HS-27A (cell line): ENCODE data around the gene ITPKB.
"Not testable (repeated sequence)": the region's sequence is repeated elsewhere in the genome, so short reads cannot be mapped to it uniquely, and the experiment has no call there.

Source experiments
- DNase-seq: peaks from one replicate; pipeline ENCODE4 v3.0.0-alpha.2; 2012; ENCODE audit warnings: low read depth, missing footprints

The ITPKB gene

GRCh38 chr1:226622012-226622411 lies 117.1 kb downstream of the ITPKB start:
- DNase-seq = no peak

- no peak for DNase-seq
Observed at GRCh38 chr1:226619031-226619430, 120.1 kb downstream of the ITPKB start.

DNA sequence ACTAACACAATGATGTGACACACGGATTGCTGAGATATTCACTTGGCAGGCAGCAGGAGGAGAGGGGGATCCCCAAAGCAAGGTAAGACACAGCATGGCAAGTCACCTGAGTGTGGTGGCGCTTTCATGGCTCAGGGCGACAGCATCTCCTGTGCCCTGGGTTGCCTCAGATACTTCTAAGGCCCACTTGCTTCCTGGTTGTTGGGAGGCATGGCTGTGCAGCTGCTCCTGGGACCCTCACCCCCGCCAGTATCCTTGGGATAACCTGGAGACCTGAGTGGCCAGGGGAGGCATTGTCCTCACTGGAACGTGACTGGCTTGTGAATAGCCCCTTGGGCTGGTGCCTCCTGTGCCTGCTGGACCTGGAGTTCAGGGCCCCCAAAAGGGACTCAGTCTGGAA lies 120.7 kb downstream of the ITPKB start:
- DNase-seq = no peak

GRCh38 chr1:226617719-226618118 lies 121.4 kb downstream of the ITPKB start:
- not testable (repeated sequence) for DNase-seq

DNA sequence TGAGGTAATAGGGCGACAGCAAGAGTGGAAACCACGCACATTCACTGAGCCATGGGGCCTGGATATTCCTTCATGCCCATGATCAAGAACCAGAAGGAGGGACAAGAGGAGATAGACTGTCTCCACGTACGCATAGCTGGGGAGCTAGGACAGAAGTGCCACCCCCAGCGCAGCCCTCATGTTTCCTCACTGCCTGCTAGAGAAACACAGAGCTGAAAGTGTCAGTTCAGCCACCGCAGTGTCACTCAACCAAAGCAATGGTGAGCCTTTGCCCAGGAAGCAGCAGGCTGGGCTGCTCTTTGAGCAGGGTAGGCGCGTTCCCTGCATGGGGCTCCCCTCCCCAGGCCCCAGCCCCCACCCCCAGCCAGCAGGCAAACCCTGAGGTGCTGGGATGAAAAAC lies 122.0 kb downstream of the ITPKB start:
- no peak for DNase-seq

DNA sequence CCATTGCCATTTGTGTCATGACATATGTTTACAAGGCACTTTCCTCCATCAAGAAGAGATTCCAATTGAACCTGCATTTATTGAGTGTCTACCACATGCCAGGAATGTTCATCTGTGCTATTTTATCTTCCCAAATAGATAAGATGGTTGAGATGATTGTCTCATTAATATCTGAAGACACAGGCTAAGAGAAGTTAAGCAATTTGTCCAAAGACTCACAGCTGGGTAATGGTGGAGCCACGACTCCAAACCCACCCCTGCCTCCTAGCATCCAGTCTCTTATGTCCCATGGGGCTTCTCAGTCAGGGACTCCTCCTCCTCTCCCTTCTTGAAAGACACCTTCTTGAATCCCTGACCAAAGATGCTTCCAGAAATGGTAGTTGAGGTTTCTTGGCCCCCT lies 122.4 kb downstream of the ITPKB start:
- DNase-seq = no peak

DNA sequence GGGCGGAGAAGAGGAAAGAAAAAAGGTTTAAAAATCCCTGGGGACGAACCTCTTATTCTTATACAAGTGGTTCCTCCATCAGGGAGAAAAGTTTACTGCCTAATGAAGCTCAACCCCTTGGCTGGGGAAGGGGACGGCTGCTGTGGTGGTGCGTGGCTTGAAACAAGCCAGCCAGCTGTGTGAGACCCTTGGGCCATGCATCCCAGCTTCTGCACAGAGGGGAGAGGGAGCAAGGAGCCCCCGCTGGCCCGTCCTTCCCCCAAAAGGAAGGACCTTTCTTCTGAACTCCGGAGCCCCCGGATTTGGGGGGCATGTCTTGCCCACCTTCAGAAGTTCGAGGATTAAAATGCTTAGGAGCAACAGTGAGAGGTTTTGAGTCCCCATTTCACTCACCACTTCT lies 123.2 kb downstream of the ITPKB start:
- no peak for DNase-seq

DNA sequence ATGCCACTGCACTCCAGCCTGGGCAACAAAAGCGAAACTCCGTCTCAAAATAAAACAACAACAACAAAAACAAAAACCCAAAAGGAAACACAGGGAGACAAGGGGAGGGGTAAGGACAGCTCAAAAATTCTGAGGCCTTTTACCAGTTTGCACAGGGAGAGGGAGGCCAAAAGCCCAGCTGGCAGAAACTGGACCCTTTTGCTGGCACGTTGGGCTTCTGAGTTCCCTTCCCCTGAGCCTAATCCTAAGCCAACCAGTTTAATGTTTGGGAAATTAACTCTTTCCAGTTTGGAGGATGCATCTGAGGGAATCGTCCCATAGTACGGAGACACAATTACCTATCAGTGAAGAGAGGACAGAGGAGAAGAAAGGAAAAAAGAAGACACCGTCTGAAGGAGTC lies 127.1 kb downstream of the ITPKB start:
- DNase-seq = not testable (repeated sequence)

GRCh38 chr1:226611301-226611700 lies 127.8 kb downstream of the ITPKB start:
- DNase-seq = no peak

- no peak for DNase-seq
Observed at GRCh38 chr1:226610671-226611070, 128.4 kb downstream of the ITPKB start.

DNA sequence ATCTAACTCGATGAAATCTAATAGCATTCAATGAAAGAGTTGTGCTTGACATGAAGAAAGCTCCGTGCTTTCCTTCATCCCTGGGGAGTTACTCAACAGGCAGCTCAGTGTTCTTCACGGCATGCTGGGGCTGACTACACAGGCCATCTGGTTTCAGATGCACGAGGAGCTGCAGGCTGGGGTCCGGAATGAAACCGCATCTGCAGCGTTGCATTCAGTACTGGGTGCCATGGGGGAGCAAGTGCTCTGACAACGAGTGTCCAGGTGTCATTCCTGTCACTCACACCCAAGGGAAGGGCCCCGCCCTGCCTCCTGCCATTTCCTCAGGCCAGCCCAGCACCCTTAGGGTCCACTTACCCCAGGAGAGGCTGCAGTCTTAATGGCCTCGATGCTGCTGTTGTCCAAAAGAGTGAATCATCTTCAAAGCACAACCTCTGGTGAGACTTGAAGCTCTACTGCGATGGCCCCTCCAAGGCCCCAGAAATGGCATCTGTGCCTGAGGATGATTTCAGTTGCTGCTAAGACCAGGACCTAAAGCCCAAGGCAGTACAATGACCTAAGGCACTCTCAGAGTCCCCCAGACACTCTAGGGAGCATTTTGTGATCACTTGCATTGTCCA lies 129.1 kb downstream of the ITPKB start:
- no peak for DNase-seq

GRCh38 chr1:226608699-226609505 lies 130.2 kb downstream of the ITPKB start:
- no peak for DNase-seq

- DNase-seq = no peak
Observed at GRCh38 chr1:226607821-226608220, 131.3 kb downstream of the ITPKB start.

DNA sequence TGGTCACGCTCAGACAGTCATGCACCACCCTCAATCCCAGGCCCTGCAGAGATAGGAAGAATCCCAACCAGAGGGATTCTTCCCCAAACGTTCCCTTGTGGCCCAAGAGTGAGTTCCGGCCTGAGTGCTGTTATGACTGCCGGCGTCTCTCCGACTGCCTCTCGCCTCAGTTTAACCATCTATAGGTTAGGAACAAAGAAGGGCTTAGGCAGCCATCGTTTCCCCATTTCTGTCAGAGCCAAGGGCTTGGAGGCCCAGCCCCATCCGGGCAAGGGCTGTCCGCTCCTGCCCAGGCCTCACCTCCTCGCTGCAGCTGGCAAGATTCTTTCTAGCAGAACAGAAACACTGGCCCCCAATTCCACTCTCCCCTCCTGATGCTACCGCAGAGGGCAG lies 131.8 kb downstream of the ITPKB start:
- no peak for DNase-seq

GRCh38 chr1:226606311-226607267 lies 132.5 kb downstream of the ITPKB start:
- no peak for DNase-seq

- DNase-seq = no peak
Observed at GRCh38 chr1:226605318-226605950, 133.6 kb downstream of the ITPKB start.

GRCh38 chr1:226604560-226605317 lies 134.3 kb downstream of the ITPKB start:
- DNase-seq = no peak

- no peak for DNase-seq
Observed at GRCh38 chr1:226603858-226604559, 135.1 kb downstream of the ITPKB start.

- no peak for DNase-seq
Observed at GRCh38 chr1:226603022-226603857, 135.8 kb downstream of the ITPKB start.
